HUDEP-2 (cell line): Measurements from ENCODE around the gene TSPAN1.
A peak's percentile ranks its signal among the peaks of the same experiment; 100 is the strongest.

ENCODE experiments used
- DNase-seq, 76 experiments: peaks; one replicate each; lab custom pipeline; 2025; ENCODE audit not compliant: unreplicated experiment in 76 of 76; lab: John Stamatoyannopoulos, UW

The TSPAN1 gene, protein sequence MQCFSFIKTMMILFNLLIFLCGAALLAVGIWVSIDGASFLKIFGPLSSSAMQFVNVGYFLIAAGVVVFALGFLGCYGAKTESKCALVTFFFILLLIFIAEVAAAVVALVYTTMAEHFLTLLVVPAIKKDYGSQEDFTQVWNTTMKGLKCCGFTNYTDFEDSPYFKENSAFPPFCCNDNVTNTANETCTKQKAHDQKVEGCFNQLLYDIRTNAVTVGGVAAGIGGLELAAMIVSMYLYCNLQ

GRCh38 chr1:46174448-46175231 is at the start of gene TSPAN1:
TSS of gene TSPAN1 (plus strand) at chr1:46175087. CDS start at chr1:46181108, 6,021 bp downstream.
- DNase-seq: no peak

- no peak for DNase-seq
Measured at GRCh38 chr1:46128344-46128743, 46.5 kb upstream of the TSPAN1 start.

DNA sequence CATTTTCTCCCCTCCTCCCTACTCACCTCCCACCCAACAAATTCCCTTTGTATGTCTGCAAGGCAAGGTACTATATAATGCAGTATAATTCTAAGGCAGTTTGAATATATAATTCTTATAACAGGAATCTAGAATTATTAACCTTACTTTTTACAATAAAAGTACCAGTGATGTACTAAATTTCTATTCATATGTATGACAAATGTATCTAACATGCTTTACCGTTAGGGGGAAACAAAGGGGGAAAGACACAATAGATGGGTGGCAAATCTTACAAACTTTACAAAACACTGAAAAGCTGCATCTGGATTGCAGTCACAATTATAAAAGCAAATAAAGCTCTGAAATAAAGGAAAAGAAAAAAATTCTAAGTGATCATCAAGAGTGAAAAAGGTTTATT is 44.8 kb upstream of the TSPAN1 start:
- peak in 1 of 76 experiments; percentile 10 for DNase-seq

DNA sequence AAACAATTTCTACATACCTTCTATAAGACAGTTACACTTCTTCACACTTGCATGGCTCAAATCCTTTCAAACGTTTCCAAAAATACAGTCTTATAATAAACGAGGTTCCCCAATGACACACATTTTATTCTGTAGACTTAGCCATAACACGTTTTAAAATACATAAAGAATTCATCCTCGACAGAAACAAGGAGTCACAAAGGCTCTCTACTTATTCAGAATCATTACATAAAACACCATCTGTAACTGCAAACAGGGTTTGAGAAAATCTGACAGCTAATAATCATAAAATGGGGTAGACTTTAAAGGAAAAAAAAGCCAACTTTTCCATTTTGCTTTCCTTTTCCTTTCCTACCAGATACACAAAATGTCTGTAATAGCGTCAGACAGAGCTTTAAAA is 44.3 kb upstream of the TSPAN1 start:
- no peak for DNase-seq

DNA sequence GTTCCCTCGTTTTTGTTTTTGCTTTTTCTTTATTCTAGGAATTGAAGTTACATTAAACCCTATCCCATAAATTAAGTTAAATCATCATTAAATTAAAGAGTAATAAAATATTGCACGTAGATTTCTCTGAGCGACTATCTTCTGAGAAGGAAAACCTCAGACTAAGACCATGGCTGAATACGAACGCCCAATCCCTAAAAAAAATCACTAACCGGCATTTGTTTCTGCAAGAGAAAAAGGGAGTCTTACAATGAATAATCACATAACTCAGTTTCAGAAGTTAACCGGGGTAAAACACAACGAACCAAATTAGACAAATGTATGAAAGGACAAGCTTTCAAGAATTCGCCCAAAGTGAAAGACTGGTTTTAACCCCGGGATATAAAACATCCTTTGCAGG is 43.8 kb upstream of the TSPAN1 start:
- no peak for DNase-seq

DNA sequence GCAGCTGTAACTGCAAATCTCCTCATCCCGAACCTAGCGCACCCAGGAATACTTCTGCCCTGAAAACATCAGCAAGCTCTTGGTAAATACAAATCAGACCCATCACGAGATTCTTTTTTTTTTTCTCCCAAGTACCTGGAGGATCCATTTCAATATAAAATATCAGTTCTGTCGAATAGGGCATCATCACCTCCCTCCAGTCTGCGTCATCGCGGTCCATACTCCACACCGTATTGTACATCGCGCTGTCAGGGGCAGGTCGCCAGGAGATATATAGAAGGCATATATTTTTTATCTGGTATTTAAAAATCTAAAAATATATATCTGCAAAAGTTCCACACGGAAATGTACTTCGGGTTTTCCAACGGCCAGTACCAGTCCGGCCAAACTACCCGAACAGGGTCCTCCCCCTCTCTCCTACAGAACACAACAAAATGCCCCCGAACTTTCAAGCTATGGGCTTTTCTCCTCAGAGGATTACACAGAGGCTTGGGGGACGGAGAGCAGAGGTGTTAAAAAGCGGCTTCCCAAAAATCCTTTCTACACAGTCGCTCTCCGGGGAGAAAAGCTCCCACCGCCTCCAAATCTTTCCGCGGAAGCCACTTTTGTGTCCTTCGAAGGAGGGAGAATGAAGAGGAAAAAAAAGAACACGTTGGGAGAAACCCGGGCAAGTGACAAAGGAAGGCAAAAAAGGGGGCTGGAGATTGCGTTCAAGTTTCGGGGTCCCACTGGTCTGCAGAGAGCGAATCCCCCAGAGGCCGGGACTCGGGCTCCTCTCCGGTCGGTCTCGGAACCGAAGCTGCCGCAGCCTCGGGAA is 43.0 kb upstream of the TSPAN1 start:
- peak in 20 of 76 experiments; percentile 4 to 46 (median 22) for DNase-seq

GRCh38 chr1:46132529-46133180 is 42.2 kb upstream of the TSPAN1 start, which contains the start of gene PIK3R3:
TSS of gene PIK3R3 (minus strand) at chr1:46132629. CDS start at chr1:46131952, 677 bp downstream.
- DNase-seq: peak; percentile 83 to 99 (median 97)

DNA sequence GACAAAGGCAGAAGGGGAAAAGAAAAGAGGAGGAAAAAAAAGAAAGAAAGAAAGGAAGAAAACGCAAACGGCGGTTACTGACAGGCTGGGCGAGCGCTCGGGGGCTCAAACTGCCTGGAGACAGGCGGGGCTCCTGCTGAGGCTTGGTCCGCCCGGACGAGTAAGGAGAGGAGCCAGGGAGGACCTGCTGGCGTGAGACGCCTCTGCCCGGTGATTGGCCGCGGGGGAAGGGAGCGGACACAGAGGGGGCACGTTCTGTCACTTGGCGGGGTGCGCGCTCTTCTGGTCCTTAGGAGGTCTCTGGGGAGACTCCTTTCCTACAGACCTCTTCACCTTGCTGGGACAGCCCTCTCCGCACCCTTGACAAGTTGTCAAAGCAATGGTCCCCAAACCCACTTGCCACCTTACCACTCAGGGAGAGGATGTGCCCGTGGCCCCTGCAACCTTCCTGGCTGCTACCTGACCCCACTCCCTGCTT is 41.7 kb upstream of the TSPAN1 start:
- DNase-seq: peak in 63 of 76 experiments; percentile 38 to 95 (median 75)

GRCh38 chr1:46133781-46134350 is 41.0 kb upstream of the TSPAN1 start:
- no peak for DNase-seq

GRCh38 chr1:46134660-46135331 is 40.1 kb upstream of the TSPAN1 start:
- DNase-seq: no peak

GRCh38 chr1:46136711-46137110 is 38.2 kb upstream of the TSPAN1 start:
- DNase-seq: no peak

- no peak for DNase-seq
Measured at GRCh38 chr1:46137916-46138315, 37.0 kb upstream of the TSPAN1 start.

- peak in 1 of 76 experiments; percentile 10 for DNase-seq
Measured at GRCh38 chr1:46148318-46148717, 26.6 kb upstream of the TSPAN1 start.

- no peak for DNase-seq
Measured at GRCh38 chr1:46150085-46150484, 24.8 kb upstream of the TSPAN1 start.

GRCh38 chr1:46152016-46152415 is 22.9 kb upstream of the TSPAN1 start:
- DNase-seq: no peak

GRCh38 chr1:46153228-46153627 is 21.7 kb upstream of the TSPAN1 start:
- peak in 1 of 76 experiments; percentile 4 for DNase-seq

DNA sequence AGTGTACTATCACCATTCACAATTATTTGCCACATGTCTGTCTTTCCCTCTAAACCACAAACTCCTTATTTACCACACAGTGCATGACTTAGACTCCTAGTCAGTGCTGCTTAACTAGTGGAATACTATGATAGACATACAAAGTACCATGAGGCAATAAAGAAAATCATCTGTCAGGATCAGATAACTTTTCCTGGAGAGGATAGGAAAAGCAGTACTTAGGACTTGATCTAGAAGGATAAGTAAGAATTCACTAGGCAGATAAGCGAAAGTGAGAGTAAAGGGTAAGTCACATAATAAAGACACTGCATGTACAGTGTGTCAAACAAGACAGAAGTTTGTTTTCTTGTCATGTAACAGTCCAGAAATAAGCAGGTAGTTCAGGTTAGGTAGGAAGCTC is 21.2 kb upstream of the TSPAN1 start:
- DNase-seq: no peak

DNA sequence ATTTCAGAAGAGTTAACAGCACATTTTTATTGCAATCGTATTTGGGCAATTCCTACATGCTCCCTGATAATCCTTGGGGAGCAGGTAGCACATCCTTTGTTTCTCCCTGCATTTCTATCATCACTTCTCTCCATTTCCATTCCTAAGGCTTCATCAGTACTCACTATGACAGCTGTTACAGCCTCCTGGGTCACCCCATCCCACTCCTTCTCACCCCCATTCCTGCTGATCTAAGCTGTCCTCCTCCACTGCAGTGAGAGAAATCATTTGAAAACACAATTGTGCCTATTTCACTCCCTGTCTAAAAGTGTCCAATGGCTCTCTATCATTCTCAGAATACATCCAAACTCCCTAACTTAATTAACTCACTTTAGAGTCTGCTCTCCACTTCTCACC is 17.0 kb upstream of the TSPAN1 start:
- peak in 2 of 76 experiments; percentile 37 to 47 for DNase-seq
